Uterus (tissue), 2 donors: ENCODE results near the gene BAHCC1.

ENCODE experiments used
- CTCF ChIP-seq, 4 experiments: fragments of 200-600 bp in 2 of 4; fragments of 450-650 bp in 2 of 4; sonication (generic) in 2 of 4; IDR thresholded peaks; one replicate each; pipeline ENCODE4 v1.5.1; 2016 to 2019; ENCODE audit warnings: antibody characterized with exemption in 4 of 4, mild to moderate bottlenecking in 2 of 4, moderate library complexity in 1 of 4
- POLR2A ChIP-seq, 2 donors: fragments of 450-650 bp; IDR thresholded peaks; one replicate each; pipeline ENCODE4 v1.6.1; 2016; ENCODE audit warnings: antibody characterized with exemption in 2 of 2, mild to moderate bottlenecking in 1 of 2, moderate library complexity in 1 of 2

GRCh38 chr17:81346090-81346907 is 49.0 kb upstream of the BAHCC1 start:
- TF ChIP-seq CTCF (IDR thresholded peaks at IDR 0.05), result peak in 1 of 4 experiments; percentile 17
- peak; percentile 80 to 93 for TF ChIP-seq POLR2A (IDR thresholded peaks at IDR 0.05)
